GM19043 (cell line): ENCODE results near the gene KRT6B.
"Not testable (repeated sequence)": the region's sequence is repeated elsewhere in the genome, so short reads cannot be mapped to it uniquely, and the experiment has no call there.

ENCODE experiments used
- ATAC-seq: cut with Tn5 transposase; IDR thresholded peaks from one replicate; pipeline ENCODE4 v1.9.1; 2021; ENCODE audit warnings: low read depth; ENCODE audit not compliant: unreplicated experiment

The KRT6B gene

GRCh38 chr12:52452101-52452500 lies at the start of gene KRT6B:
Gene KRT6B, minus strand, starts transcription at chr12:52452146. Its CDS starts 68 bp downstream, at chr12:52452078.
- no peak for ATAC-seq

GRCh38 chr12:52501490-52501889 lies 49.5 kb upstream of the KRT6B start:
- no peak for ATAC-seq

- not testable (repeated sequence) for ATAC-seq
These were observed 48.6 kb upstream of the KRT6B start for GRCh38 chr12:52500574-52500973.

GRCh38 chr12:52499806-52500560 lies 48.0 kb upstream of the KRT6B start:
- ATAC-seq: no peak

- no peak for ATAC-seq
These were observed 47.0 kb upstream of the KRT6B start for GRCh38 chr12:52498946-52499345.

- ATAC-seq: no peak
These were observed 46.0 kb upstream of the KRT6B start for GRCh38 chr12:52497975-52498374.

GRCh38 chr12:52496590-52497071 lies 44.7 kb upstream of the KRT6B start:
- no peak for ATAC-seq

- no peak for ATAC-seq
These were observed 44.1 kb upstream of the KRT6B start for GRCh38 chr12:52496054-52496453.

- no peak for ATAC-seq
These were observed 43.4 kb upstream of the KRT6B start for GRCh38 chr12:52495389-52495788.

- ATAC-seq: no peak
These were observed 42.6 kb upstream of the KRT6B start for GRCh38 chr12:52494518-52494917.

- ATAC-seq: no peak
These were observed 42.2 kb upstream of the KRT6B start for GRCh38 chr12:52494100-52494499.

GRCh38 chr12:52493172-52493571 lies 41.2 kb upstream of the KRT6B start, which contains the start of gene KRT6A:
Gene KRT6A, minus strand, starts transcription at chr12:52493257. Its CDS starts 69 bp downstream, at chr12:52493188.
- ATAC-seq: no peak

- ATAC-seq: not testable (repeated sequence)
These were observed 40.5 kb upstream of the KRT6B start for GRCh38 chr12:52492405-52492804.

- ATAC-seq: not testable (repeated sequence)
These were observed 39.5 kb upstream of the KRT6B start for GRCh38 chr12:52491495-52491894.

- ATAC-seq: no peak
These were observed 36.8 kb upstream of the KRT6B start for GRCh38 chr12:52488736-52489135.

GRCh38 chr12:52487744-52488443 lies 35.9 kb upstream of the KRT6B start:
- not testable (repeated sequence) for ATAC-seq

- ATAC-seq: no peak
These were observed 35.3 kb upstream of the KRT6B start for GRCh38 chr12:52487211-52487610.

- no peak for ATAC-seq
These were observed 34.5 kb upstream of the KRT6B start for GRCh38 chr12:52486166-52487105.

- no peak for ATAC-seq
These were observed 28.1 kb upstream of the KRT6B start for GRCh38 chr12:52480073-52480472.

- no peak for ATAC-seq
These were observed 25.7 kb upstream of the KRT6B start for GRCh38 chr12:52477651-52478050.

GRCh38 chr12:52474212-52474611 lies 22.3 kb upstream of the KRT6B start:
- no peak for ATAC-seq
